HG03108 (cell line): Measurements from ENCODE around the gene ALKAL2.

Source experiments
- ATAC-seq: cut with Tn5 transposase; IDR thresholded peaks from one replicate; pipeline ENCODE4 v1.9.1; 2021; ENCODE audit warnings: moderate library complexity; ENCODE audit not compliant: unreplicated experiment

Gene ALKAL2

GRCh38 chr2:249538-250042 lies 38.3 kb downstream of the ALKAL2 start:
- ATAC-seq = no peak

DNA sequence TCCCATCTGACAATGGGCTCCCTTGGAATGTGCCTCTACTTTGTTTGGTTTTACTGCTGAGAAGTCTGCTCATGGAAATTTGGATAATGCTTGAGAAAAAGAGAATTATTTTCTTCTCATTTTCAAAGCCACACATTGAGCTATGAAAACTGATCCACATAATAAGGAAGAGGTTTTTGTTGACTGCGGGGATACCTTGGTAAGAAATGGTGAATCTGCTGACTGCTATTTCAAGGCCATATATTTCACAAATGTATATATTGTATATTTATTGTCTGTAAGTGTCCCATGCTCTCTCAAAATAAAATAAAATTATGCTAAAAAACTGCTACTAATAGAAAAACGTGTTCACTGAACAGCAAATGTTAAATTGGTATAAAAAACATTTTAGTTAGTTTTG lies 39.2 kb downstream of the ALKAL2 start:
- ATAC-seq = no peak

DNA sequence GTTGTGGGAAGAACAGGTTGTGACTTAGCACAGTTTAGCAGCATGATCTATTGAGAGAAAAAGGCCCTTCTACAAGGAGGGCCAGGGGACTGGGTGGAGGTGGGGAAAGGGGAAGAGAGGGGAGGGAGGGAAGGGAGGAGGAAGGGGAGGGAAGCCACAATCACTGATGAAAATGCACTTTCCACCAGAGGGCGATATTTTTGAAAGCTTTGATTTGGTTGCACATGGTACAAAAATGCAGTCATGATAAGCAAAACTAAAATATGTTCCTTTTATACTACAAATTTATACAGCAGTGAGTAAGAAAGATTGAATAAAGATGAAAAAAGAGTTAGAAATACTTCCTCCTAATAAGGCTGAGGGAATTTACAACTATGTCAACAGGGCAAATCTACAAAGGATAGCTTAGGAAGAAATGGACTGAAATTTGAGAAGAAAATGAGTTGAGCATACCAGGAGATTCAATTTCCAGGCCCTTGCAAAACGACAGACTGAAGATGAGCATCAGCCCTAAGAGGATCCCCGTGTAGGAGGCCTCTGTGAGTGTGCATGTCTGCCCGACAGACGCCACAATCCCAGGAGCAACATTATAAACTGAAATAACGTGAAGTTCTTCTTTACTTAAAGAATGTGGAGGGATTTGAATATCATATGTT lies 41.3 kb downstream of the ALKAL2 start:
- ATAC-seq = no peak

GRCh38 chr2:244547-244946 lies 43.3 kb downstream of the ALKAL2 start:
- no peak for ATAC-seq

DNA sequence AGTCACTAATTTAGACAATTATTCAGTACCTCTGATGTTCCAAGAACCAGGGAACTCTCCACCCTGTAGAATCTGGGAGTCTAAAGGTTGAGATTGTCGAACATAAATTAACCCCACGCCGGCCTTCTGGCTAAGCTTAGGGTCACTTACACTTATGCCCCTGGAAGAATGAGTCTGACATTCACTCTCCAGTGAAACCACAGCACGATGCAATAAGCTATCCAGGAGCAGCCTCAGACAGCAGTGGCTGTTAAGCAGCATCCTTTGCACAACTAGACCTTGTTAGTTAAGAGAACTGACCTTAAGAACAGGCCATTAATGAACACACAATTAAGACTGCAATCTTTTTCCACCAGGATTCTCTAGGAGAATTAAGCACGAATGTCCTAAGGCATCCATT lies 49.0 kb downstream of the ALKAL2 start:
- ATAC-seq = no peak

DNA sequence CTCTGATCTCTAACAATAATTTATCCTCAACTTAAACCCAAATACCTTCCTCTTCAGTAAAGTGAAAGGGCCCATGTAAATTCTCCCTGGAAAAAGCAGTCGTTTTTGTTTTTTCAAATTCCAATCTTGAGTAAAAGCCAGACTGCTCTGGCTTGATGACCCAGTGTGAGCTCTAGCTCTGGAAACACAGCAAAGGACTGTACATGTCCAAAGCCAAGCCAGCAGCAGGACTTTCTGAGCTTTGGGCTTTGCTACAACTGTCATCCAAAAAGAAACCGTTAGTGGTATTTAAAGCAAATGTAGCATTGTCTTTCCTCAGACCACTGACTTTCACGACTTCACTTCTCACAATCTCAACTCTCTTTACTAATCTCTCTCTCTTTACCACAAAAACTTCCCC lies 49.5 kb downstream of the ALKAL2 start:
- no peak for ATAC-seq

DNA sequence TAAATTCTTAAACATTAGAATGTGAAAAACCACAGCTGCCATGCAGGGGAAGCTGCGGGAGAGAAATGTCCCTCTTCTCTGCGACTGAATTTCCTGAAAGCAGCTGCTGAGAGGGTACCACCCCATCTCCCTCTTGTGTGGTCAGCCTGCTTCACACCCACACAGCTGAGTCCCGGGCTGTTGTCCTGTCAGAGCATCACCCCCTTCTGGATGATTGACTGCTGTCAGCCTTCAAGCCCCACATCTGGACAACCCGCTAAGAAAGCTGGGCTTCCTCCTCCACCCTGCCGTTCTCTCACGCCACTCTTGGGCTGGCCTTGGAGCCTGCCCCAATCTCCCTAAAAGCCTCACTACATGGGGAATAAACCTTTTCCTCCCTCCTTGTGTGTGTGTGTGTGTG lies 50.0 kb downstream of the ALKAL2 start:
- ATAC-seq = no peak

DNA sequence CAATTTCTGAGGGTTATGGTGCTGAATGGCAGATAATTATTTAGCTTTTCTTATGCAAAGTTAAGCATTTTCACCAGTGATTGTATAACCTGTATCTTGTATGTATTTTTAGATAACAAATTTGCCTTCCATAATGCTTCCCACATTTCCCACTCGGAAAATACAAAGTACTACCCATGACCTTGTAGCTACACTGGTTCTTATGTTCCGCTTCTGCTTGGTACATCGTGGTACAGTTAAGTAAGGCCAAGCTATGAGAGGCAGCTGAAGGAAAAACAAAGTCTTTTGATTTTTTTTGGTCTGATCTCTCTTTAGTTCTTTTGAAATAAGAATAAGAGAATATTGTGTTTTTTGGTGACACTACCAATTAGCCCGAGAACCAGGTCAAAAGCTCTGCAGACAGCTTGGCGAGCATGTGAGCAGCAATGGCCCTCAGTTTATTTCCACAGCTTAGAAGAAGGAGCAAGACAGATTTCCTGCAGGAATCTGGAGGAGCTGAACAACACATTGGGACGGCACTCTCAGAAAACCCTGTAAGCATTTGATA lies 50.8 kb downstream of the ALKAL2 start:
- ATAC-seq = no peak

DNA sequence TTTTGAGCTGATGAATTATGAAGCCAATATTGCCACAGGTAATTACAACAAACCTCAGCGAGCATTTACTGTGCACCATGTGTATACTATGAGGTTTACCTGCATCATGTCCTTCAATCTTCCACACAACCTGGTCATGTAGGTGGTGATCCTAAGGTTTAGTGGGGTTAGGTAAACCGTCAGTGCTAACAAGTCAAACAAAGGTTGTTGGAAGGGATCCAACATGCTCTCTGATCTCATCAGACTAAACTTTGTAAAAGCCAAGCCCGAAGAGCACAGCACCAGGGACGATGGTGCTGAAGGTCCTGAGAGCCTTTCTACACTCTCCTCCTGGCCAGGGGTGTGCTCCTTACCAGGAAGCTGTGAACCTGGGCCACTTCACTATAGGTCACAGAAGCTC lies 53.5 kb downstream of the ALKAL2 start:
- no peak for ATAC-seq

DNA sequence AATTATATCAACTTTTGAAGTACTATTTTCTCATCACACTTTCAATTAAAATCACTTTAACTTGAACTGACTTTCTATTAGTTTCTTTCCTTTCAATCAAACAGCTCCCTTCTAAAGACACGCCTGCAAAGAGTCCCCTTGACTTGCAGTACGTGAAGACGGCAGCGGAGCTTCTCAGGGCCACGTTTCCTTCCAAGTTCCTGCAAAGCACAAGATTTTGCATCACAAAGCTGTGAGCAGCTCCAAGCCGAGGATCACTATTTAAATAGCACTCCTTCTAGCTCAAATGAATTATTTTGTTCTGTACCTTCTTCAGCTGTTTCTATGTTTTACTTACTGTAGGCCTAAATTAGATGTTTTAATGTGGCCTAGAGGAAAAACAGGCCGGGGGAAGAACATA lies 54.9 kb downstream of the ALKAL2 start:
- ATAC-seq = no peak

GRCh38 chr2:231521-232185 lies 56.2 kb downstream of the ALKAL2 start:
- no peak for ATAC-seq
